Thyroid gland (tissue), 4 donors: Measurements from ENCODE around the gene P4HA1. TPM values are rescaled to one million over a fixed set of nuclear protein-coding genes. Genes with fewer than 3 reads are reported as not detected.

ENCODE experiments used
- DNase-seq, 2 donors: peaks; one replicate each; pipeline ENCODE4 v3.0.0-alpha.2; 2019
- H3K27ac ChIP-seq, 3 donors: fragments of 200-600 bp; sonication (generic); 1 replicate in 2 of 3; 2 replicates in 1 of 3; pipeline ENCODE4 v1.5.1; 2016 to 2019; ENCODE audit warnings: mild to moderate bottlenecking in 1 of 3, moderate library complexity in 1 of 3
- H3K27me3 ChIP-seq: fragments of 200-600 bp; sonication (generic); one replicate; pipeline ENCODE4 v1.5.1; 2019
- H3K36me3 ChIP-seq, 2 donors: fragments of 200-600 bp; sonication (generic); one replicate each; pipeline ENCODE4 v1.5.1; 2016 to 2019
- H3K4me1 ChIP-seq, 2 donors: fragments of 200-600 bp; sonication (generic); one replicate each; pipeline ENCODE4 v1.5.1; 2017 to 2019
- H3K4me3 ChIP-seq, 3 donors: fragments of 200-600 bp; sonication (generic); replicated peaks in 1 of 3; 1 replicate in 2 of 3; 2 replicates in 1 of 3; pipeline ENCODE4 v1.5.1; 2016; ENCODE audit warnings: mild to moderate bottlenecking in 1 of 3
- H3K9me3 ChIP-seq: fragments of 200-600 bp; sonication (generic); one replicate; pipeline ENCODE4 v1.5.1; 2017
- POLR2A ChIP-seq, 2 donors: fragments of 450-650 bp; IDR thresholded peaks; one replicate each; pipeline ENCODE4 v1.6.1; 2017; ENCODE audit warnings: antibody characterized with exemption in 2 of 2, mild to moderate bottlenecking in 2 of 2, moderate library complexity in 1 of 2
- WGBS, 2 donors: methylation state at CpG; one replicate each; pipeline ENCODE4 v1.1.5; 2017; 5-methylcytosine and 5-hydroxymethylcytosine counted together
- intact Hi-C: fragments of 100-400 bp; cut with DNase I; formaldehyde crosslinking; loops from one replicate; pipeline ENCODE4 v1.15.1; 2023
- total RNA-seq, 4 donors: library from RNA; depleted of rRNA; stranded (reverse); fragments of >200 nt; gene quantifications; one replicate each; pipeline ENCODE4 v1.2.3, GENCODE V29; 2016
- TF ChIP-seq, protein P1 (sequence below), 6 experiments: fragments of 200-600 bp in 3 of 6; fragments of 450-650 bp in 3 of 6; sonication (generic) in 3 of 6; IDR thresholded peaks; one replicate each; pipeline ENCODE4 v1.5.1; 2016 to 2019; ENCODE audit warnings: antibody characterized with exemption in 6 of 6, mild to moderate bottlenecking in 2 of 6, inconsistent platforms in 1 of 6, moderate library complexity in 1 of 6

Gene P4HA1
- total RNA-seq, 4 donors from 2014 or later = 21.8 to 29.1 (median 24.6) TPM

DNA sequence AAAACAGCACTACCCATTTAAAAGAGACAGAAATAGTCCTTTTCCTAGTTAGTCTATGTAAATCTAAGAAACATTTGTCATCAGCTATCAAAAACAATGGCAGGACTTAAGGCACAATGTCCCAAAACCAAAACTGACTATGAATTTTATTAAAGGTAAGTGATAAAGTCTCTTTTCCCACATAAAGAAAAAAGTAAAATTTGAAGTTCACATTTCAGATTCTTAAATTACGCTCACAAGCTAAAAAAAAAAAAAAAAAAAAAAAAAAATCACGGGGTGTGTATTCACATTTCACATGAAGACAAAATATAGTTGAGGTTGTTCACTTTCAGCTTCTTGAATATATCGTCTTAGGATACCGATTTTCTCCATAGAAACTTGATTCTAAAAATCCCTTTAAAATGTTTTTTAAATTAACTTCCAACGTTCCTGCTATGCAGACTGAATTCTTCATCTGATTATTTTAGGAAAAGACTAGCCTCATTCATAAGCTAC is 1.6 kb downstream of the P4HA1 start:
- H3K27me3 ChIP-seq = no peaks in the 10 kb centered on the region
- peak overlapping the region in 2 of 3 donors; percentile 72 to 98 for H3K4me3 ChIP-seq
- H3K27ac ChIP-seq = peak overlapping the region; percentile 94 to 98 (median 97)
- no peak for DNase-seq
- H3K36me3 ChIP-seq = no peaks in the 10 kb centered on the region
- no peaks in the 10 kb centered on the region for H3K9me3 ChIP-seq
- WGBS, 2 donors = 4 to 7% methylated on average over 5 of the region's 5 CpGs
- TF ChIP-seq POLR2A (IDR thresholded peaks at IDR 0.05) = no peak
- TF ChIP-seq, protein P1, sequence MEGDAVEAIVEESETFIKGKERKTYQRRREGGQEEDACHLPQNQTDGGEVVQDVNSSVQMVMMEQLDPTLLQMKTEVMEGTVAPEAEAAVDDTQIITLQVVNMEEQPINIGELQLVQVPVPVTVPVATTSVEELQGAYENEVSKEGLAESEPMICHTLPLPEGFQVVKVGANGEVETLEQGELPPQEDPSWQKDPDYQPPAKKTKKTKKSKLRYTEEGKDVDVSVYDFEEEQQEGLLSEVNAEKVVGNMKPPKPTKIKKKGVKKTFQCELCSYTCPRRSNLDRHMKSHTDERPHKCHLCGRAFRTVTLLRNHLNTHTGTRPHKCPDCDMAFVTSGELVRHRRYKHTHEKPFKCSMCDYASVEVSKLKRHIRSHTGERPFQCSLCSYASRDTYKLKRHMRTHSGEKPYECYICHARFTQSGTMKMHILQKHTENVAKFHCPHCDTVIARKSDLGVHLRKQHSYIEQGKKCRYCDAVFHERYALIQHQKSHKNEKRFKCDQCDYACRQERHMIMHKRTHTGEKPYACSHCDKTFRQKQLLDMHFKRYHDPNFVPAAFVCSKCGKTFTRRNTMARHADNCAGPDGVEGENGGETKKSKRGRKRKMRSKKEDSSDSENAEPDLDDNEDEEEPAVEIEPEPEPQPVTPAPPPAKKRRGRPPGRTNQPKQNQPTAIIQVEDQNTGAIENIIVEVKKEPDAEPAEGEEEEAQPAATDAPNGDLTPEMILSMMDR (IDR thresholded peaks at IDR 0.05) = no peak
- H3K4me1 ChIP-seq = peaks cover 0 to 11% of the 10 kb centered on the region in 2 donors
- intact Hi-C loops = no loop called here

DNA sequence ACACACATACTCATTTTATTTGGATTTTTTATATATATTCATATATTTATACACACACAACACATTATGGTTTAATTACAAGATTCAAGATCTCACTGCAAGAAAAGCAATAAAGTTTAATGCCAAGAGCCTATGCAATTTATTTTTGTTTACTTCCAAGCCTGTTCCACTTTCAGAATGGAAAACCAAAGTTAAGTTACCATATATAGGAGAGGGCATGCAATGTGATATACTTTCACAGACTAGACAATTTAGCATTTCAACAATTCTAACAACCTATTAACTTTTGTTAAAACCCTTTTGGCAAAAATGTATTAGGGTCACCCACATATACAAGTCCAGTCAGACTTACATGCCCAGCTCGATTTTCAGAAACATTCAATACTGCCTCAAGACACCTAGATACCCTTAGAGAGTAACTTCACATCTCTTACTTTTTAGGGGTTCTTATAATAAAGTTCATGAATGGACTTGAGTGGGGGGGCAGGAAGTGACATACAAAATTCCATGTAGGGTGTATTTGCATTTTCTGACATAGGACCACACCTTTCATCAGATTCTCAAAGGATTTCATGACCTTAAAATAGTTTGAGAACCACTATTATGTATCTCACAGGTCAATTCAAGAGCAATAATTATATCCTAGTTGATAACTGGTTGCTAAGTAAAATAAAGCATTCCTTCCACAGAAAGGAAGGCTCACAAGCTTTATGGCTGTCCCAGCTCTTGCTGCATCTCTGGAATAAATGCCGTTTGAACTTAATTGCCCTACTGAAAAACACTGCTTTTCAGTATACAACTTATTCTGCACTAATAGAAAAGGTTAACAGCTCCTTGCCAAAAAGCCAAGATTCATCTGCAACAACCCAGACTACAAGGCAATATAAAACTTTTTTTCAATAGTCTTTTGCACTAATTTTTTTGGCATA is 2.5 kb downstream of the P4HA1 start:
- DNase-seq = no peak
- Histone ChIP-seq H3K27ac (no peak overlapping the region), H3K4me3 (no peak overlapping the region), H3K36me3 (no peaks in the 10 kb centered on the region), H3K27me3 (no peaks in the 10 kb centered on the region), H3K9me3 (no peaks in the 10 kb centered on the region), H3K4me1 (peaks cover 0 to 11% of the 10 kb centered on the region in 2 donors)
- 69 to 70% methylated on average over 2 of the region's 2 CpGs for WGBS, 2 donors
- TF ChIP-seq, protein P1 (IDR thresholded peaks at IDR 0.05) = no peak
- TF ChIP-seq POLR2A (IDR thresholded peaks at IDR 0.05) = no peak
- intact Hi-C loops = no loop called here

DNA sequence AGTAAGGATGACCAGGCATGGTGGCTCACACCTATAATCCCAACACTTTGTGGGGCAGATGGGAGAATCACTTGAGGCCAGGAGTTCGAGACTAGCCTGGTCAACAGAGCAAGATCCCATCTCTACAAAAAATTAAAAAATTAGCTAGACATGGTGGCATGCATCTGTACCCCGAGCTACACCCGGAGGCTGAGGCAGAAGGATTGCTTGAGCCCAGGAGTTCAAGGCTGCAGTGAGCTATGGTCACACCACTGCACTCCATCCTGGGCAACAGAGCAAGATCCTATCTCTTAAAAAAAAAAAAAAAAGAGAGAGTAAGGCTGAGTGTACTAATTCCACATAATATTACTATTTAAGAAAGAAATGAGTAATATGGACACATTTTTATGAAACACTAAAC is 3.8 kb downstream of the P4HA1 start:
- Histone ChIP-seq H3K27me3 (no peaks in the 10 kb centered on the region), H3K36me3 (no peaks in the 10 kb centered on the region), H3K9me3 (no peaks in the 10 kb centered on the region), H3K27ac (no peak overlapping the region), H3K4me3 (no peak overlapping the region), H3K4me1 (peaks cover 0 to 14% of the 10 kb centered on the region in 2 donors)
- 97 to 98% methylated on average over 3 of the region's 3 CpGs for WGBS, 2 donors
- TF ChIP-seq, protein P1 (IDR thresholded peaks at IDR 0.05) = no peak
- no peak for TF ChIP-seq POLR2A (IDR thresholded peaks at IDR 0.05)
- DNase-seq = no peak
- intact Hi-C loops = no loop called here

DNA sequence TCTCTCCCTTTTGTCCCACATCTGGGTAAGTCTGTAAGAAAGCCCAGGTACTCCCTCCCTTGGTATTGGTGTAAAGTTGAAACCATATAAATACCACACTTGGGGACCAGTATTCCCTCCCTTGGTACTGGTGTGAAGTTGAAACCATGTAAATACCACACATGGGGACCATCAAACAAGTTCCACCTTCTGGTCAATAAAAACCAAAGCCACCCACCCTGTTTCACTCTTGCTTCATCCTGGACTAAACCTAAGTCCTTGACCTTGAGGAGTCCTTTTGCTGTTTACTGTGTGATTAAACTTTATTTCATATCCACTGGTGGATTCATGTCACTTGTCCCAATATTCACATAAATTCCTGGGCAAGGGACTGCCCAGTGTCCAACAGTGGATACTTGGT is 8.4 kb downstream of the P4HA1 start:
- Histone ChIP-seq H3K36me3 (no peaks in the 10 kb centered on the region), H3K9me3 (no peaks in the 10 kb centered on the region), H3K27ac (no peak overlapping the region), H3K4me3 (no peak overlapping the region), H3K4me1 (peaks cover under 1 to 3% of the 10 kb centered on the region in 2 donors), H3K27me3 (no peaks in the 10 kb centered on the region)
- intact Hi-C loops = no loop called here
- DNase-seq = no peak
- no peak for TF ChIP-seq POLR2A (IDR thresholded peaks at IDR 0.05)
- TF ChIP-seq, protein P1 (IDR thresholded peaks at IDR 0.05) = no peak

DNA sequence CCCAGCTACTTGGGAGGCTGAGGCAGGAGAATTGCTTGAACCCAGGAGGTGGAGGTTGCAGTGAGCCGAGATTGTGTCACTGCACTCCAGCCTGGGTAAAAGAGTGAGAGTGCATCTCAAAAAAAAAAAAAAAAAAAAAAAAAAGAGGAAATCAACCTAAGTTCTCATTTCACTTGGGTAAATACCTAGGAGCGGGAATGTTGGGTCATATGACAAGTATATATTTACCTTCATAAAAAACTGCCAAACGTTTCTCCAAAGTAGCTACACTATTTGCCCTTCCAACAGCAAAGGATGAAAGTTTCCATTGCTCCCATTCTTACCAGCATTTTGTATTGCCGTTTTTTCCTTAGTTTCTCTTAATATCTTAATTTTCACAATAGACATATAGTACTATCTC is 9.8 kb downstream of the P4HA1 start:
- 87 to 92% methylated on average over 4 of the region's 4 CpGs for WGBS, 2 donors
- H3K27me3 ChIP-seq = no peaks in the 10 kb centered on the region
- no peaks in the 10 kb centered on the region for H3K36me3 ChIP-seq
- TF ChIP-seq, protein P1 (IDR thresholded peaks at IDR 0.05) = no peak
- TF ChIP-seq POLR2A (IDR thresholded peaks at IDR 0.05) = no peak
- no peak overlapping the region for H3K4me3 ChIP-seq
- H3K4me1 ChIP-seq = peaks cover 3 to 6% of the 10 kb centered on the region in 2 donors
- intact Hi-C loops = no loop called here
- H3K9me3 ChIP-seq = no peaks in the 10 kb centered on the region
- H3K27ac ChIP-seq = no peak overlapping the region
- no peak for DNase-seq
